ENCODE measurements around the gene PLEKHM1. TPM values are rescaled to one million over a fixed set of nuclear protein-coding genes. Genes with fewer than 3 reads are reported as not detected.

Gene PLEKHM1
- polyA plus RNA-seq, 1 experiment: 18.2 TPM

GRCh38 chr17:45389354-45389753, 101.2 kb downstream of the PLEKHM1 start:
- no peak for DNase-seq (ENCODE audit: low read depth, low spot score)
- Histone ChIP-seq H3K27ac (ENCODE audit: low read depth, low read length) (no peak overlapping the region), H3K27me3 (ENCODE audit: control insufficient read depth, insufficient read depth, low read length) (peaks cover 3% of the 10 kb centered on the region), H3K4me3 (ENCODE audit: low read depth, low read length) (no peak overlapping the region), H3K9me3 (ENCODE audit: control insufficient read depth, insufficient read depth, low read length) (no peaks in the 10 kb centered on the region)
- ChIA-PET CTCF (interaction anchor here (0.6 to 2.4 kb wide), 4 partner anchors 112 to 170 kb away, joined by 3 to 10 read pairs (median 7); no protein-coding TSS in a partner anchor), POLR2A (no interaction called here)
- TF ChIP-seq CTCF (IDR thresholded peaks at IDR 0.05; ENCODE audit: low read depth, low read length): no peak

GRCh38 chr17:45388604-45389325, 101.8 kb downstream of the PLEKHM1 start:
- ChIA-PET CTCF (interaction anchor here (0.6 to 2.0 kb wide), 4 partner anchors 112 to 254 kb away, joined by 3 to 9 read pairs (median 5); partner anchors contain the start of gene ACBD4), POLR2A (interaction anchor here (1.2 kb wide), 1 partner anchor 94 kb away, joined by 3 read pairs; no protein-coding TSS in a partner anchor)
- DNase-seq (ENCODE audit: low read depth, low spot score): no peak
- Histone ChIP-seq H3K4me3 (ENCODE audit: low read depth, low read length) (no peak overlapping the region), H3K9me3 (ENCODE audit: control insufficient read depth, insufficient read depth, low read length) (no peaks in the 10 kb centered on the region), H3K27ac (ENCODE audit: low read depth, low read length) (no peak overlapping the region), H3K27me3 (ENCODE audit: control insufficient read depth, insufficient read depth, low read length) (peaks cover 3% of the 10 kb centered on the region)
- TF ChIP-seq CTCF (IDR thresholded peaks at IDR 0.05; ENCODE audit: low read depth, low read length): no peak

- no peak overlapping the region for H3K27ac ChIP-seq (ENCODE audit: low read depth, low read length)
- H3K4me3 ChIP-seq (ENCODE audit: low read depth, low read length): no peak overlapping the region
- H3K27me3 ChIP-seq (ENCODE audit: control insufficient read depth, insufficient read depth, low read length): peaks cover 3% of the 10 kb centered on the region
- ChIA-PET CTCF (interaction anchor here (0.9 to 2.0 kb wide), 2 partner anchors 111 to 253 kb away, joined by 5 to 9 read pairs; partner anchors contain the start of gene ACBD4), POLR2A (interaction anchor here (1.1 to 1.2 kb wide), 2 partner anchors 16 to 93 kb away, joined by 3 to 7 read pairs; no protein-coding TSS in a partner anchor)
- no peak for DNase-seq (ENCODE audit: low read depth, low spot score)
- no peak for TF ChIP-seq CTCF (IDR thresholded peaks at IDR 0.05; ENCODE audit: low read depth, low read length)
- H3K9me3 ChIP-seq (ENCODE audit: control insufficient read depth, insufficient read depth, low read length): no peaks in the 10 kb centered on the region
These were observed 102.8 kb downstream of the PLEKHM1 start for GRCh38 chr17:45387739-45388138.

GRCh38 chr17:45386178-45386577, 104.3 kb downstream of the PLEKHM1 start:
- no peaks in the 10 kb centered on the region for H3K27me3 ChIP-seq (ENCODE audit: control insufficient read depth, insufficient read depth, low read length)
- POLR2A ChIA-PET: interaction anchor here (2.5 kb wide), 1 partner anchor 70 kb away, joined by 12 read pairs; the partner anchor contains the start of gene MAP3K14
- H3K9me3 ChIP-seq (ENCODE audit: control insufficient read depth, insufficient read depth, low read length): no peaks in the 10 kb centered on the region
- no peak for TF ChIP-seq CTCF (IDR thresholded peaks at IDR 0.05; ENCODE audit: low read depth, low read length)
- CTCF ChIA-PET: interaction anchor here (0.9 to 3.1 kb wide), 19 partner anchors 8 to 167 kb away, joined by 3 to 105 read pairs (median 6); partner anchors contain the start of gene MAP3K14
- no peak overlapping the region for H3K27ac ChIP-seq (ENCODE audit: low read depth, low read length)
- H3K4me3 ChIP-seq (ENCODE audit: low read depth, low read length): no peak overlapping the region
- no peak for DNase-seq (ENCODE audit: low read depth, low spot score)

Small RNAs within 50 kb of the gene (small RNA-seq; reads per million reads assigned to genes)
- not detected for gene RF00017 (ENCODE audit: insufficient read length, low read depth)

Other genes with a start within 250 kb of the PLEKHM1 start
- gene SPATA32, start 228.6 kb downstream of the PLEKHM1 start, polyA plus RNA-seq (2011; rRNA removed): not detected in 2 replicates
- gene MAP3K14, start 173.7 kb downstream of the PLEKHM1 start, polyA plus RNA-seq (2011; rRNA removed): 4.9 and 6.6 TPM in 2 replicates
- gene ARHGAP27, start 57.9 kb downstream of the PLEKHM1 start, polyA plus RNA-seq (2011; rRNA removed): 0.48 and 0.64 TPM in 2 replicates